HEK293 (cell line): ENCODE results near the gene PPM1N.

ENCODE experiments used
- EGR2 ChIP-seq: fragments of 450-650 bp; formaldehyde crosslinking; IDR thresholded peaks from 2 replicates; pipeline ENCODE4 v1.5.1; 2016; ENCODE audit warnings: low read depth, missing biosample characterization, missing genetic modification characterization
- GLIS2 ChIP-seq: fragments of 450-650 bp; formaldehyde crosslinking; IDR thresholded peaks from 2 replicates; pipeline ENCODE4 v1.5.1; 2016; ENCODE audit warnings: missing biosample characterization, missing genetic modification characterization
- KLF9 ChIP-seq: fragments of 450-650 bp; formaldehyde crosslinking; IDR thresholded peaks from 2 replicates; pipeline ENCODE4 v1.5.1; 2016; ENCODE audit warnings: missing biosample characterization, missing genetic modification characterization, low read depth
- PATZ1 ChIP-seq: fragments of 450-650 bp; formaldehyde crosslinking; IDR thresholded peaks from 2 replicates; pipeline ENCODE4 v1.5.1; 2016; ENCODE audit warnings: missing biosample characterization, missing genetic modification characterization
- SP2 ChIP-seq: fragments of 450-650 bp; formaldehyde crosslinking; IDR thresholded peaks from 2 replicates; pipeline ENCODE4 v1.5.1; 2016; ENCODE audit warnings: missing biosample characterization, missing genetic modification characterization
- SP3 ChIP-seq: fragments of 450-650 bp; formaldehyde crosslinking; IDR thresholded peaks from 2 replicates; pipeline ENCODE4 v1.5.1; 2016; ENCODE audit warnings: missing biosample characterization, missing genetic modification characterization
- ZBTB10 ChIP-seq: fragments of 450-650 bp; formaldehyde crosslinking; IDR thresholded peaks from 2 replicates; pipeline ENCODE4 v1.5.1; 2016; ENCODE audit warnings: missing biosample characterization, missing genetic modification characterization
- ZBTB11 ChIP-seq: fragments of 450-650 bp; formaldehyde crosslinking; conservative IDR thresholded peaks from 2 replicates; pipeline ENCODE4 v1.5.1; 2016; ENCODE audit warnings: low read depth, missing biosample characterization, missing genetic modification characterization
- ZNF174 ChIP-seq: fragments of 450-650 bp; formaldehyde crosslinking; IDR thresholded peaks from 2 replicates; pipeline ENCODE4 v1.5.0; 2017; ENCODE audit warnings: missing biosample characterization, mild to moderate bottlenecking, missing genetic modification characterization
- ZNF202 ChIP-seq: fragments of 450-650 bp; formaldehyde crosslinking; IDR thresholded peaks from 2 replicates; pipeline ENCODE4 v1.5.1; 2016; ENCODE audit warnings: missing biosample characterization, missing genetic modification characterization, borderline replicate concordance
- ZNF239 ChIP-seq: fragments of 450-650 bp; formaldehyde crosslinking; IDR thresholded peaks from 2 replicates; pipeline ENCODE4 v1.5.1; 2016; ENCODE audit warnings: missing biosample characterization, missing genetic modification characterization
- ZNF335 ChIP-seq: fragments of 450-650 bp; formaldehyde crosslinking; conservative IDR thresholded peaks from 2 replicates; pipeline ENCODE4 v1.5.1; 2016; ENCODE audit warnings: missing biosample characterization, missing genetic modification characterization
- ZNF398 ChIP-seq: fragments of 450-650 bp; formaldehyde crosslinking; IDR thresholded peaks from 2 replicates; pipeline ENCODE4 v1.5.1; 2017; ENCODE audit warnings: missing biosample characterization, missing genetic modification characterization
- ZNF404 ChIP-seq: fragments of 450-650 bp; formaldehyde crosslinking; IDR thresholded peaks from 2 replicates; pipeline ENCODE4 v1.5.1; 2017; ENCODE audit warnings: missing biosample characterization, missing genetic modification characterization
- ZNF449 ChIP-seq: fragments of 450-650 bp; formaldehyde crosslinking; IDR thresholded peaks from 2 replicates; pipeline ENCODE4 v1.5.1; 2017; ENCODE audit warnings: missing biosample characterization, mild to moderate bottlenecking, missing genetic modification characterization, moderate library complexity
- ZNF518A ChIP-seq: fragments of 450-650 bp; formaldehyde crosslinking; conservative IDR thresholded peaks from 2 replicates; pipeline ENCODE4 v1.5.1; 2016; ENCODE audit warnings: low read depth, missing biosample characterization, missing genetic modification characterization
- ZNF549 ChIP-seq: fragments of 450-650 bp; IDR thresholded peaks from 2 replicates; pipeline ENCODE4 v1.5.1; 2018; ENCODE audit warnings: missing biosample characterization, missing genetic modification characterization, mild to moderate bottlenecking, inconsistent platforms, moderate library complexity
- ZSCAN4 ChIP-seq: fragments of 450-650 bp; formaldehyde crosslinking; IDR thresholded peaks from 2 replicates; pipeline ENCODE4 v1.5.1; 2017; ENCODE audit warnings: missing biosample characterization, missing genetic modification characterization
- ZXDB ChIP-seq: fragments of 450-650 bp; formaldehyde crosslinking; IDR thresholded peaks from 2 replicates; pipeline ENCODE4 v1.5.1; 2016; ENCODE audit warnings: missing biosample characterization, missing genetic modification characterization

Gene PPM1N

GRCh38 chr19:45508861-45509691, 10.8 kb downstream of the PPM1N start (continued):
- no peak for TF ChIP-seq ZNF449 (tag by site-specific recombination)
- peak; percentile 86 for TF ChIP-seq GLIS2
- TF ChIP-seq ZBTB10 = peak; percentile 93
- TF ChIP-seq ZNF239 = no peak
- no peak for TF ChIP-seq ZSCAN4 (tag by site-specific recombination)
- peak; percentile 58 for TF ChIP-seq SP2
- TF ChIP-seq KLF9 = peak; percentile 56
- TF ChIP-seq ZNF398 (tag by site-specific recombination) = peak; percentile 78
- TF ChIP-seq ZNF549 (tag by site-specific recombination) = no peak
- peak; percentile 68 for TF ChIP-seq ZXDB
- TF ChIP-seq ZNF404 (tag by site-specific recombination) = no peak
- peak; percentile 49; the same call in 1 of the 2 replicates for TF ChIP-seq ZBTB11
- peak; percentile 4; the same call in 1 of the 2 replicates for TF ChIP-seq EGR2 (tag by site-specific recombination)
- TF ChIP-seq ZNF335 (tag by site-specific recombination) = peak; percentile 92
- no peak for TF ChIP-seq ZNF202 (tag by site-specific recombination)
- peak; percentile 23 for TF ChIP-seq SP3 (tag by site-specific recombination)
- no peak for TF ChIP-seq ZNF518A
- peak; percentile 70; the same call in 1 of the 2 replicates for TF ChIP-seq PATZ1 (tag by site-specific recombination)
- TF ChIP-seq ZNF174 (tag by site-specific recombination) = no peak
